GM10266 (cell line): Measurements from ENCODE around the gene RTBDN.

Experiments
- DNase-seq: peaks from one replicate; pipeline ENCODE4 v3.0.0; 2012; ENCODE audit errors: extremely low spot score
- CTCF ChIP-seq: IDR thresholded peaks from 2 replicates; pipeline ENCODE4 v1.5.1; 2012; ENCODE audit warnings: mild to moderate bottlenecking, low read depth; ENCODE audit not compliant: control insufficient read depth, insufficient read depth; ENCODE audit errors: missing control alignments

RTBDN gene

GRCh38 chr19:12797141-12797587 is 37.2 kb downstream of the RTBDN start:
- DNase-seq, result no peak
- TF ChIP-seq CTCF, result no peak

GRCh38 chr19:12796146-12797071 is 38.0 kb downstream of the RTBDN start:
- peak; percentile 97 for TF ChIP-seq CTCF
- peak; percentile 78 for DNase-seq

- no peak for DNase-seq
- no peak for TF ChIP-seq CTCF
Measured at GRCh38 chr19:12794971-12795381, 39.4 kb downstream of the RTBDN start.

GRCh38 chr19:12794196-12794941 is 40.0 kb downstream of the RTBDN start:
- no peak for TF ChIP-seq CTCF
- DNase-seq, result no peak

- peak; percentile 98 for DNase-seq
- TF ChIP-seq CTCF, result no peak
Measured at GRCh38 chr19:12793290-12794195, 40.8 kb downstream of the RTBDN start.

GRCh38 chr19:12792853-12793289 is 41.5 kb downstream of the RTBDN start:
- no peak for TF ChIP-seq CTCF
- DNase-seq, result no peak
